Panc1 (cell line): ENCODE results near the gene TSC22D3.

ENCODE experiments used
- POLR2AphosphoS5 ChIP-seq: IDR thresholded peaks from 2 replicates; pipeline ENCODE4 v1.6.1; 2012; ENCODE audit warnings: mild to moderate bottlenecking, low read depth, low read length, moderate library complexity
- SIN3A ChIP-seq: IDR thresholded peaks from 2 replicates; pipeline ENCODE4 v1.6.1; 2012; ENCODE audit warnings: low read depth, mild to moderate bottlenecking, low read length, moderate library complexity, borderline replicate concordance; ENCODE audit not compliant: insufficient read depth
- TCF7L2 ChIP-seq: IDR thresholded peaks from 2 replicates; pipeline ENCODE4 v1.6.1; 2011; ENCODE audit warnings: mild to moderate bottlenecking, low read depth, low read length, inconsistent platforms
- TF ChIP-seq, protein P1 (sequence below): fragments of 450-650 bp; IDR thresholded peaks from 2 replicates; pipeline ENCODE4 v1.5.1; 2017; ENCODE audit warnings: mild to moderate bottlenecking
- TF ChIP-seq, protein P2 (sequence below), 2 experiments: IDR thresholded peaks; 2 replicates each; pipeline ENCODE4 v1.6.1; 2011 to 2012; ENCODE audit warnings: low read depth in 2 of 2, control low read depth in 1 of 2, low read length in 1 of 2, mild to moderate bottlenecking in 1 of 2, moderate library complexity in 1 of 2; ENCODE audit not compliant: insufficient read depth in 1 of 2

- TF ChIP-seq, protein P1, sequence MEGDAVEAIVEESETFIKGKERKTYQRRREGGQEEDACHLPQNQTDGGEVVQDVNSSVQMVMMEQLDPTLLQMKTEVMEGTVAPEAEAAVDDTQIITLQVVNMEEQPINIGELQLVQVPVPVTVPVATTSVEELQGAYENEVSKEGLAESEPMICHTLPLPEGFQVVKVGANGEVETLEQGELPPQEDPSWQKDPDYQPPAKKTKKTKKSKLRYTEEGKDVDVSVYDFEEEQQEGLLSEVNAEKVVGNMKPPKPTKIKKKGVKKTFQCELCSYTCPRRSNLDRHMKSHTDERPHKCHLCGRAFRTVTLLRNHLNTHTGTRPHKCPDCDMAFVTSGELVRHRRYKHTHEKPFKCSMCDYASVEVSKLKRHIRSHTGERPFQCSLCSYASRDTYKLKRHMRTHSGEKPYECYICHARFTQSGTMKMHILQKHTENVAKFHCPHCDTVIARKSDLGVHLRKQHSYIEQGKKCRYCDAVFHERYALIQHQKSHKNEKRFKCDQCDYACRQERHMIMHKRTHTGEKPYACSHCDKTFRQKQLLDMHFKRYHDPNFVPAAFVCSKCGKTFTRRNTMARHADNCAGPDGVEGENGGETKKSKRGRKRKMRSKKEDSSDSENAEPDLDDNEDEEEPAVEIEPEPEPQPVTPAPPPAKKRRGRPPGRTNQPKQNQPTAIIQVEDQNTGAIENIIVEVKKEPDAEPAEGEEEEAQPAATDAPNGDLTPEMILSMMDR = no peak
- no peak for TF ChIP-seq POLR2AphosphoS5
- TF ChIP-seq, protein P2, sequence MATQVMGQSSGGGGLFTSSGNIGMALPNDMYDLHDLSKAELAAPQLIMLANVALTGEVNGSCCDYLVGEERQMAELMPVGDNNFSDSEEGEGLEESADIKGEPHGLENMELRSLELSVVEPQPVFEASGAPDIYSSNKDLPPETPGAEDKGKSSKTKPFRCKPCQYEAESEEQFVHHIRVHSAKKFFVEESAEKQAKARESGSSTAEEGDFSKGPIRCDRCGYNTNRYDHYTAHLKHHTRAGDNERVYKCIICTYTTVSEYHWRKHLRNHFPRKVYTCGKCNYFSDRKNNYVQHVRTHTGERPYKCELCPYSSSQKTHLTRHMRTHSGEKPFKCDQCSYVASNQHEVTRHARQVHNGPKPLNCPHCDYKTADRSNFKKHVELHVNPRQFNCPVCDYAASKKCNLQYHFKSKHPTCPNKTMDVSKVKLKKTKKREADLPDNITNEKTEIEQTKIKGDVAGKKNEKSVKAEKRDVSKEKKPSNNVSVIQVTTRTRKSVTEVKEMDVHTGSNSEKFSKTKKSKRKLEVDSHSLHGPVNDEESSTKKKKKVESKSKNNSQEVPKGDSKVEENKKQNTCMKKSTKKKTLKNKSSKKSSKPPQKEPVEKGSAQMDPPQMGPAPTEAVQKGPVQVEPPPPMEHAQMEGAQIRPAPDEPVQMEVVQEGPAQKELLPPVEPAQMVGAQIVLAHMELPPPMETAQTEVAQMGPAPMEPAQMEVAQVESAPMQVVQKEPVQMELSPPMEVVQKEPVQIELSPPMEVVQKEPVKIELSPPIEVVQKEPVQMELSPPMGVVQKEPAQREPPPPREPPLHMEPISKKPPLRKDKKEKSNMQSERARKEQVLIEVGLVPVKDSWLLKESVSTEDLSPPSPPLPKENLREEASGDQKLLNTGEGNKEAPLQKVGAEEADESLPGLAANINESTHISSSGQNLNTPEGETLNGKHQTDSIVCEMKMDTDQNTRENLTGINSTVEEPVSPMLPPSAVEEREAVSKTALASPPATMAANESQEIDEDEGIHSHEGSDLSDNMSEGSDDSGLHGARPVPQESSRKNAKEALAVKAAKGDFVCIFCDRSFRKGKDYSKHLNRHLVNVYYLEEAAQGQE (IDR thresholded peaks at IDR 0.05; ENCODE audit: insufficient read depth in 1 of 2, low read depth in 2 of 2, low read length in 1 of 2) = no peak
- TF ChIP-seq TCF7L2 = no peak
- TF ChIP-seq SIN3A = no peak
Observed at GRCh38 chrX:107674480-107675364, 100.9 kb downstream of the TSC22D3 start.
